Stimulated activated CD4-positive, alpha-beta T cell treated with anti-CD3 and anti-CD28 coated beads, Interleukin-1b, Interleukin-23, amount 100 ng/mL, for 48 hours (primary cell): Measurements from ENCODE around the gene ARHGAP5.

Source experiments
- DNase-seq: peaks from one replicate; pipeline ENCODE4 v3.0.0-alpha.2; 2020

The ARHGAP5 gene

GRCh38 chr14:32077081-32078022 is at the start of gene ARHGAP5:
ARHGAP5 (plus strand) TSS chr14:32077304; CDS start chr14:32090670, 13,366 bp downstream.
- peak; percentile 47 for DNase-seq

- DNase-seq = no peak
These were observed 48.5 kb upstream of the ARHGAP5 start for GRCh38 chr14:32028599-32028998.

- DNase-seq = no peak
These were observed 43.6 kb upstream of the ARHGAP5 start for GRCh38 chr14:32033543-32033942.

GRCh38 chr14:32038876-32039275 is 38.2 kb upstream of the ARHGAP5 start:
- no peak for DNase-seq

GRCh38 chr14:32039401-32040030 is 37.6 kb upstream of the ARHGAP5 start:
- no peak for DNase-seq

GRCh38 chr14:32043624-32044023 is 33.5 kb upstream of the ARHGAP5 start:
- no peak for DNase-seq

- no peak for DNase-seq
These were observed 32.6 kb upstream of the ARHGAP5 start for GRCh38 chr14:32044454-32044853.

- no peak for DNase-seq
These were observed 29.3 kb upstream of the ARHGAP5 start for GRCh38 chr14:32047791-32048190.

GRCh38 chr14:32049361-32050088 is 27.6 kb upstream of the ARHGAP5 start:
- DNase-seq = no peak

GRCh38 chr14:32050878-32051277 is 26.2 kb upstream of the ARHGAP5 start:
- DNase-seq = no peak

GRCh38 chr14:32054536-32054935 is 22.6 kb upstream of the ARHGAP5 start:
- DNase-seq = no peak

- no peak for DNase-seq
These were observed 21.9 kb upstream of the ARHGAP5 start for GRCh38 chr14:32055175-32055574.

GRCh38 chr14:32059702-32060101 is 17.4 kb upstream of the ARHGAP5 start:
- no peak for DNase-seq

GRCh38 chr14:32064931-32065330 is 12.2 kb upstream of the ARHGAP5 start:
- no peak for DNase-seq

GRCh38 chr14:32068708-32069107 is 8.4 kb upstream of the ARHGAP5 start:
- no peak for DNase-seq

- DNase-seq = no peak
These were observed 6.8 kb upstream of the ARHGAP5 start for GRCh38 chr14:32070282-32070681.

- no peak for DNase-seq
These were observed 4.4 kb upstream of the ARHGAP5 start for GRCh38 chr14:32072676-32073075.

- DNase-seq = peak; percentile 11
These were observed 3.4 kb upstream of the ARHGAP5 start for GRCh38 chr14:32073537-32074189.

GRCh38 chr14:32074887-32075572 is 2.1 kb upstream of the ARHGAP5 start:
- DNase-seq = no peak

GRCh38 chr14:32075672-32076277 is 1.3 kb upstream of the ARHGAP5 start:
- no peak for DNase-seq

GRCh38 chr14:32076278-32077080 is 625 bp upstream of the ARHGAP5 start:
- DNase-seq = peak; percentile 80
